KMS-11 (cell line): ENCODE results near the gene ATXN10.

Experiments
- H2AFZ ChIP-seq: fragments of 200-600 bp; sonication (generic); 2 replicates; pipeline ENCODE4 v1.6.1; 2016; ENCODE audit warnings: antibody characterized with exemption, mixed run types, low read depth
- H3K27ac ChIP-seq: fragments of 200-600 bp; sonication (generic); 2 replicates; pipeline ENCODE4 v1.6.1; 2016; ENCODE audit warnings: mild to moderate bottlenecking, mixed run types
- H3K27me3 ChIP-seq: fragments of 200-600 bp; sonication (generic); 2 replicates; pipeline ENCODE4 v1.6.1; 2017; ENCODE audit warnings: mild to moderate bottlenecking, low read depth, mixed run types, moderate library complexity; ENCODE audit not compliant: insufficient read depth
- H3K36me3 ChIP-seq: fragments of 200-600 bp; sonication (generic); 2 replicates; pipeline ENCODE4 v1.6.1; 2017; ENCODE audit warnings: mild to moderate bottlenecking, mixed run types; ENCODE audit not compliant: insufficient read depth
- H3K4me1 ChIP-seq: fragments of 200-600 bp; sonication (generic); 2 replicates; pipeline ENCODE4 v1.6.1; 2016; ENCODE audit warnings: mild to moderate bottlenecking, low read depth, mixed run types; ENCODE audit not compliant: poor library complexity, severe bottlenecking
- H3K4me2 ChIP-seq: fragments of 200-600 bp; sonication (generic); 2 replicates; pipeline ENCODE4 v1.7.0; 2016; ENCODE audit warnings: mild to moderate bottlenecking, mixed run types
- H3K4me3 ChIP-seq: fragments of 200-600 bp; sonication (generic); IDR thresholded peaks from 2 replicates; pipeline ENCODE4 v1.6.1; 2017; ENCODE audit warnings: low read depth, low read length, mixed read lengths; ENCODE audit not compliant: insufficient read depth
- H3K79me2 ChIP-seq: fragments of 200-600 bp; sonication (generic); 2 replicates; pipeline ENCODE4 v1.6.1; 2016; ENCODE audit warnings: low read depth, mixed run types; ENCODE audit not compliant: insufficient read depth
- H3K9ac ChIP-seq: fragments of 200-600 bp; sonication (generic); 2 replicates; pipeline ENCODE4 v1.6.1; 2016; ENCODE audit warnings: mild to moderate bottlenecking, mixed run types
- H4K20me1 ChIP-seq: fragments of 200-600 bp; sonication (generic); 2 replicates; pipeline ENCODE4 v1.6.1; 2016; ENCODE audit warnings: mild to moderate bottlenecking, mixed run types; ENCODE audit not compliant: insufficient read depth
- CTCF ChIP-seq: fragments of 200-600 bp; sonication (generic); conservative IDR thresholded peaks from 2 replicates; pipeline ENCODE4 v1.6.1; 2017; ENCODE audit warnings: low read depth, mild to moderate bottlenecking, antibody characterized with exemption, low read length, moderate library complexity, mixed read lengths

Gene ATXN10

GRCh38 chr22:45863981-45864751, 192.5 kb downstream of the ATXN10 start:
- Histone ChIP-seq H3K4me3 (no peak overlapping the region), H3K79me2 (no peaks in the 10 kb centered on the region), H3K4me2 (no peak overlapping the region), H3K9ac (no peak overlapping the region), H2AFZ (no peak overlapping the region), H4K20me1 (no peaks in the 10 kb centered on the region), H3K27ac (no peak overlapping the region), H3K36me3 (no peaks in the 10 kb centered on the region), H3K27me3 (no peaks in the 10 kb centered on the region; the same call in 1 of the 2 replicates), H3K4me1 (no peaks in the 10 kb centered on the region)
- TF ChIP-seq CTCF: peak; percentile 89

- Histone ChIP-seq H3K36me3 (no peaks in the 10 kb centered on the region), H3K4me3 (no peak overlapping the region), H3K27ac (no peak overlapping the region), H4K20me1 (no peaks in the 10 kb centered on the region), H3K4me1 (no peaks in the 10 kb centered on the region), H3K79me2 (no peaks in the 10 kb centered on the region), H2AFZ (no peak overlapping the region), H3K27me3 (no peaks in the 10 kb centered on the region; the same call in 1 of the 2 replicates), H3K9ac (no peak overlapping the region), H3K4me2 (no peak overlapping the region)
- TF ChIP-seq CTCF: no peak
These were observed 193.4 kb downstream of the ATXN10 start for GRCh38 chr22:45864959-45865476.

- Histone ChIP-seq H3K36me3 (no peaks in the 10 kb centered on the region), H3K27ac (no peak overlapping the region), H3K79me2 (no peaks in the 10 kb centered on the region), H3K4me3 (no peak overlapping the region), H4K20me1 (no peaks in the 10 kb centered on the region), H3K27me3 (no peaks in the 10 kb centered on the region; the same call in 1 of the 2 replicates), H3K9ac (no peak overlapping the region), H2AFZ (no peak overlapping the region), H3K4me1 (no peaks in the 10 kb centered on the region), H3K4me2 (no peak overlapping the region)
- no peak for TF ChIP-seq CTCF
These were observed 194.0 kb downstream of the ATXN10 start for GRCh38 chr22:45865561-45866125.

GRCh38 chr22:45866126-45866645, 194.6 kb downstream of the ATXN10 start:
- H3K27me3 ChIP-seq: no peaks in the 10 kb centered on the region; the same call in 1 of the 2 replicates
- no peak for TF ChIP-seq CTCF

More at GRCh38 chr22:45866126-45866645, 194.6 kb downstream of the ATXN10 start:
- Histone ChIP-seq H2AFZ (no peak overlapping the region), H3K4me1 (no peaks in the 10 kb centered on the region), H3K9ac (no peak overlapping the region), H3K27ac (no peak overlapping the region), H3K4me2 (no peak overlapping the region), H3K4me3 (no peak overlapping the region), H4K20me1 (no peaks in the 10 kb centered on the region), H3K79me2 (no peaks in the 10 kb centered on the region), H3K36me3 (no peaks in the 10 kb centered on the region)
